ENCODE data around the gene PLXNB1.
"Not testable (repeated sequence)": the region's sequence is repeated elsewhere in the genome, so short reads cannot be mapped to it uniquely, and the experiment has no call there.

Gene PLXNB1, protein sequence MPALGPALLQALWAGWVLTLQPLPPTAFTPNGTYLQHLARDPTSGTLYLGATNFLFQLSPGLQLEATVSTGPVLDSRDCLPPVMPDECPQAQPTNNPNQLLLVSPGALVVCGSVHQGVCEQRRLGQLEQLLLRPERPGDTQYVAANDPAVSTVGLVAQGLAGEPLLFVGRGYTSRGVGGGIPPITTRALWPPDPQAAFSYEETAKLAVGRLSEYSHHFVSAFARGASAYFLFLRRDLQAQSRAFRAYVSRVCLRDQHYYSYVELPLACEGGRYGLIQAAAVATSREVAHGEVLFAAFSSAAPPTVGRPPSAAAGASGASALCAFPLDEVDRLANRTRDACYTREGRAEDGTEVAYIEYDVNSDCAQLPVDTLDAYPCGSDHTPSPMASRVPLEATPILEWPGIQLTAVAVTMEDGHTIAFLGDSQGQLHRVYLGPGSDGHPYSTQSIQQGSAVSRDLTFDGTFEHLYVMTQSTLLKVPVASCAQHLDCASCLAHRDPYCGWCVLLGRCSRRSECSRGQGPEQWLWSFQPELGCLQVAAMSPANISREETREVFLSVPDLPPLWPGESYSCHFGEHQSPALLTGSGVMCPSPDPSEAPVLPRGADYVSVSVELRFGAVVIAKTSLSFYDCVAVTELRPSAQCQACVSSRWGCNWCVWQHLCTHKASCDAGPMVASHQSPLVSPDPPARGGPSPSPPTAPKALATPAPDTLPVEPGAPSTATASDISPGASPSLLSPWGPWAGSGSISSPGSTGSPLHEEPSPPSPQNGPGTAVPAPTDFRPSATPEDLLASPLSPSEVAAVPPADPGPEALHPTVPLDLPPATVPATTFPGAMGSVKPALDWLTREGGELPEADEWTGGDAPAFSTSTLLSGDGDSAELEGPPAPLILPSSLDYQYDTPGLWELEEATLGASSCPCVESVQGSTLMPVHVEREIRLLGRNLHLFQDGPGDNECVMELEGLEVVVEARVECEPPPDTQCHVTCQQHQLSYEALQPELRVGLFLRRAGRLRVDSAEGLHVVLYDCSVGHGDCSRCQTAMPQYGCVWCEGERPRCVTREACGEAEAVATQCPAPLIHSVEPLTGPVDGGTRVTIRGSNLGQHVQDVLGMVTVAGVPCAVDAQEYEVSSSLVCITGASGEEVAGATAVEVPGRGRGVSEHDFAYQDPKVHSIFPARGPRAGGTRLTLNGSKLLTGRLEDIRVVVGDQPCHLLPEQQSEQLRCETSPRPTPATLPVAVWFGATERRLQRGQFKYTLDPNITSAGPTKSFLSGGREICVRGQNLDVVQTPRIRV (N-terminal part only)

DNA sequence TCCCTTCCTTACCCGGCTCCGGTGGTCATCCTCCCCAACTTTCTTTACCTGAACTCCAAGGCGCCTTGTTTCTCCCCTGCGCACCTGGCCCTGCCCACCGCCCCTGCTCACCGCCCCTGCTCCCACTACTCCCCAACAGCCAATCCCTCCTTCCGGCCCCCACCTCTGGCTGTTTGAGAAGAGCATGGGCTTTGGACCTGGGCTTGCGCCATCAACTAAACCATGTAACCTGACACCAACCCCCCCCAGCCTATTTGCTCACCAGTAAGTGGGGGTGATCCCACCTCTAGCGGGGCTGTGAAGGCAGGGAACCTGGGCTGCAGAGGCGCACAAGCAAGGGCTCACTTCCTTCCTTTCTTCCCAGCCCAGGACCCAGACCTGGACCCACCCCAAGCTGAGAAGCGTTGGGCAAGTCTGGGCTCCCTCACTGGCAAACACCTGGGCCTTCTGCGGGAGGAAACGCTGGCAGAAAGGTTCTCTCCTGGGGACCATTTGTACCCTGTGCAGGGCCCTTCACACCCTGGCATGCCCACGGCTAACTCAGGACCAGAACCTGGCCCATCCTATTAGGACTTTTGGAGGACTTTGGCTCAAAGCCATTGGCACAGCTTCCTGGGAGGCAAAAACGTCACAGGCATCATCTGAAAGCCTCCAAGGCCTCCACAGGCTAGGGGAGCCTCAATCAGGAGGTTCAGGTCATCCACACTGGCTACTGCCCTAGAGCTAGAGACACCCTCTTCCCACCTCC lies at the start of gene PLXNB1:
Gene PLXNB1, minus strand, starts transcription at position 127 of the 748 bp plus-strand sequence. CDS start 5,475 bp downstream, outside the sequence.
- peak; percentile 51 for DNase-seq

DNA sequence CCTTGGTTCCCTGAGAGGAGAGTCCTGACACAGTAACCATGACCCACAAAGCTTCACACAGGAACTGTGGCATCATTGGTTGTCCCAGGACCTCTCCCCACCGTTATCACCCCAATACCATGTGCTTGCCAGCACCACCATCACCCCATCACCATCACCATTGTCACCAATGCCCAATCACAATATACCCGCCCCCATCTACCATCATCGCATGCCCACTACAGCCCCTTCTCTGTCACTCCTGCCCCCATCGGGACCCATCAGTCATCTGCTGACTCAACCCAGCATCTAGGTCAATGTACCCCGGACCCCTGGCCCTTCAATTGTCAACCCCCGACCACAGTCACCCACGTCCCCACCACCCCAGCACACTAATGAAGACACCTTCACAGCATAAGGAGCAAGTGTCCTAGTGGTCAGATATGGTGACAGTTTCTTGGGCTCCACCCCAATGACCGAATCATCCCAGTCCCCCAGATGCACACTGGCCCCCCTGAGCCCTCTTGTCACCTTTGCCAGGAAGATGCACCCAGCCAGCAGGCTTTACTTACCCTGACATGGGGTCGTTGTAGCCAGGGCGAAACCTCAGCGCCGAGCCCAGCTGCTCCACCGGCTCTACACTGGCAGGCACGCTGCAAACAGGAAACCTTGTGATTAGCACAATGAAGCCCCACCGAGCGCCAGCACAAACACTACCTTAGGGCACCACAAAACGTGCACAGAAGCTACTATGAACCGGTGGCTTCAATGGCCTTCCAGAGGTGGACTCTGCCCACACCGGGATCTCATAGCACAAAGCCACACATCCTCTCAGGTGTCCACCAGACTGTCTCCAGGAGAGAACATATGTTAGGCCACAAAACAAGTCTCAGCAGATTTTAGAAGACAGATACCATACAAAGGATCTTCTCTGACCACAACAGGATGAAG lies 49.0 kb upstream of the PLXNB1 start:
- DNase-seq: no peak

DNA sequence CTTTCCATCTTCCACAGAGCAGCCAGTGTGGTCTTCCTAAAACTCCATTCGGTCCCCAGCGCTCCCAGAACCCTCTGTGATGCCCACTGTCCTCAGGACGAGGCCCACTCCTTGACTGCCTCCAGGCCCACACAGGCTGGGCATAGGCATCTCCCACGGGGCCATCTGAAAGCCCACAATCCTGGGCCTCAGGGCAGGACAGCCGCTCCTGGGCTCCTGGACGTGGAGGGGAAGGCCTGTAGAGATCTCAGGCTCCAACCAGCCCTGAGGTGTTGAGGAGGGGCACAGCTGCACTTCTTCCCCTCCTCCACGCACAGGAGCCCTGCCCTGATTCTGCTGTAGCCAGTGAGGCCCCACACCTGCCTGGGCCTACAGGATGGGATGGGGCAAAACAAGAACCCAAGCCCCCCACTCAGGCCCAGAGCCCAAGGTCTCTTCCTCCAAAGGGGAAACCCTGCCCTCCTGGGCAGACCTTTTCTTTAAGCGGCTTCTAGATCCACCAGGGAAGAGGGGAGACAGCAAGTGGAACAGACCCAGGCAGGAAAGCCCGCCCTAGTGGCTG lies 48.2 kb upstream of the PLXNB1 start:
- no peak for DNase-seq

DNA sequence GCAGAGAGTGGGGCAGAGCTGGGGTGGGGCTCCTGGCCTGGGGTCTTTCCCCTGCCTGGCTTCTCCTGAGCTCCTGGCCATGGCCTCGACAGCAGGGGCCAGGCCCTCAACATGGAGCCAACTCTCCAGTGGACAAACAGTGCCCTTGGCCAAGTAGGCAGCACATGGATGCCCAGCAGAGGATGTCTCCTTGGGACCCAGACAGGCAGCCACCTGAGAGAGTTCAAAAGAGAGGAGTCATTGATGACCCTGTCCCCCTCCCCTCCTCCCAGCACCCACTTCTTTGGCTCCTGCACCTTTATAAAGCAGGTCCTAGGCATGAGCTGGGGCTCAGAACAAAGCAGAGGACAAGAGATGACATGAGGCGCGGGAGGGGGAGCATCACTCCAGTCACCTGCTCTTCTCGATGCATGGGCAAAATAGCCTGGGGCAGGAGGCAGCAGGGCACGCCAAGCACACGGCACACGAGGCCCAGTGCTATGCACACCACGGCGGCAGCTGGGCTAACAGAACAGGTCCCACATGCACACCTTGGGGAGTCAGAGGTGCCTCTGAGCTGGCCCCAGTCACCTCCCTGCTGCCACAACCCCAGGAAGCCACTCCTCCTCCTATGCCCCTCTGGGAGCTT lies 46.7 kb upstream of the PLXNB1 start:
- no peak for DNase-seq

DNA sequence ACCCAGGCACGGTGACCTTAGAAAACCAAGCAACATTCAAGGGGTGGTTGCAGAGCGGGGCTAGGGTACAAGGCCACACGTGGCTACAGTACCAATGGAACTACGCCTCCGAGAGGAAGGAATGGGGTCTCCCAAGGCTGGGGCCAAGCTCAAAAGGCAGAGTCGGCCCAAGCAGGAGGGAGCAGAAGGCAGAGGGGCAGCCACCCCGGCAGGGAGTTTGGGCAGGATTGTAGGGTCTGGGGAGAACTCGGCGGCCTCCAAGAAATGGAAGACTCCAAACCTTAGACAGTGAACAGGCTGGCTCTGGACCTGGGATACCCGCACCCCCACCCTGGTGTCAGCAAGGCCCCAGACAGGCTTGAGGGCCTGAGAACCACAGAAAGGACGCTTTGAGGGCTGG lies 45.3 kb upstream of the PLXNB1 start:
- DNase-seq: no peak

DNA sequence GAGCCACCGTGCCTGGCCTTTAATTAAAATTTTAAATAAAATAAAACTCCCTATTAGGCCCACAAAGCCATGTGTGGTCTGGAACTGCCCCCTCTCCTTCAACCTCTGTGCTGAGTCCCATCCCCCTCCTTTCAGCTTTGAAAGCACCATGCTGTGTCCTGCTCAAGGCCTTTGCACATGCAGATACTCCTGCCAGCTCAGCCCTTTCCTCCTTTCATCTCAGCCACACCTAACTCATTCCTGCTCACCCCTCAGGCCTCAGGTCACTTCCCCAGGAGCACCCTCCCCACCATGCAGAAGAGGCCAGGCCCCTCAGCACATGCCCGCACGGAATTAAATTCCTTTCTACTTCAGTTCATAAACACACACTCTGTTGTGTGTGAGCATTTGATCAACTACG lies 44.7 kb upstream of the PLXNB1 start:
- no peak for DNase-seq

DNA sequence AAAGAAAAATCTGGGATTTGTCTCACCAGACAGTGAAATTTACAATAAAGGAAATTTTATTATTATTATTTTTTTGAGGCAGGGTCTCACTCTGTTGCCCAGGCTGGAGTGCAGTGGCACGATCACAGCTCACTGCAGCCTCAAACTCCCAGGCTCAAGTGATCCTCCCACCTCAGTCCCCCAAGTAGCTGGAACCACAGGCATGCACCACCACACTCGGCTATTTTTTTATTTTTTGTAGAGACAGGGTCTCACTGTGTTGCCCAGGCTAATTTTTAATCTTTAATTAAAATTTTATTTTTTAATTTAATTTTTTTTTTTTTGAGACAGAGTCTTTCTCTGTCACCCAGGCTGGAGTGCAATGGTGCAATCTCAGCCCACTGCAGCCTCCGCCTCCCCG lies 44.1 kb upstream of the PLXNB1 start:
- DNase-seq: not testable (repeated sequence)

DNA sequence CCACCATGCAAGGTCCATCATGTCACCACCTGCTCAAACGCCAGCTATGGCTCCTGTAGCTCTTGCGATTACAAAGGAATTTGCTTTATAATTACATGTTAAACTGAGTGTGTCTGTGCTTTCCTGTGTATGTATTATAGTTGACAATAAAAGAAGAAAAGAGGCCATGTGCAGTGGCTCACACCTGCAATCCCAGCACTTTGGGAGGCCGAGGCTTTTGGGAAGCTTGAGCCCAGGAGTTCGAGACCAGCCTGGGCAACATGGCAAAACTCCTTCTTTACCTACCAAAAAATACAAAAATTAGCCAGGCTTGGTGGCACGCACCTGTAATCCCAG lies 43.7 kb upstream of the PLXNB1 start:
- DNase-seq: no peak

DNA sequence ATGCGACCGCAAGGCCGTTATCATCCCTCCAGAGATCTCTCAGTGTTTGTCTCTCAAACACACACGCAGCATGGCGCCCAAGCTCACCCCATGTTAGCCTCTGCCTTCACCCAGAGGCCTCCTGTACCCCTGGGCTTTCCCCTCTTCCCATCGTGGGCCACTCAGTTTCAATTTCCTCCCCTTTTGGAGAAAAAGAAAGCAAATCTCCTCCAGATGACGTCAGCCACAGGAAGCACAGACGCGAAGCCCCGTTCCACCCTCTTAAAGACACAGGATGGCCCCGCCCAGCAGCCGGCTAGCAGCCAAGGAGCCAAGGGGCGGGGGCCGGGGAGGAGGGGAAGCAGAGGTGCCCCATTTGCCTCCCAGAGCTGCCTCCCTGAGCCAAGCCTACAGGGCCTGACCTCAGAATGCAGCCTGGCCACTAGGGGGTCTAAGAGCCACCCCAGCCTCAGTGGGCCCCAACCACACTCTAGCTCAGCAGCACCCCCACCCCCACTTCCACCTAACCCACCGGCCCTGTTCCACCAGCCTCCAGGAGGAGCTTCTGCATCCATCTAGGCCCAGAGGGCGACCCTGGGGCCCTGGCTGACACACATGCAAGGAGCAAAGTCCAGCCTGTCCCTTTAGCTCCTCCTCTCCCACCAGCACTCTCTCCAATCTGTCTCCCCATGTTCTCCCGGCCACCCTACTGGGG lies 43.2 kb upstream of the PLXNB1 start:
- DNase-seq: peak; percentile 58

DNA sequence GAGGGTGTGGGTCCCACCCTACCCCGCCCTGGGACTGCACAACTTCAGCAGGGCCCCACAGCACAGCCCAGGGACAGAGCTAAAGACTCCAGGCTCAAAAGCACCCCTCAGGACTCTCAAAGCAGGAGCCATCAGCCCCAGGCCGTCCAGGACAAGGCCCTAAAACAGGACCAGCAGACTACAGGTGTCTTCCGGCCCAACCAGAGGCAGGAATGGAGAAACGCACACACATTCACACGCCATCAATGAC lies 42.7 kb upstream of the PLXNB1 start:
- DNase-seq: no peak

DNA sequence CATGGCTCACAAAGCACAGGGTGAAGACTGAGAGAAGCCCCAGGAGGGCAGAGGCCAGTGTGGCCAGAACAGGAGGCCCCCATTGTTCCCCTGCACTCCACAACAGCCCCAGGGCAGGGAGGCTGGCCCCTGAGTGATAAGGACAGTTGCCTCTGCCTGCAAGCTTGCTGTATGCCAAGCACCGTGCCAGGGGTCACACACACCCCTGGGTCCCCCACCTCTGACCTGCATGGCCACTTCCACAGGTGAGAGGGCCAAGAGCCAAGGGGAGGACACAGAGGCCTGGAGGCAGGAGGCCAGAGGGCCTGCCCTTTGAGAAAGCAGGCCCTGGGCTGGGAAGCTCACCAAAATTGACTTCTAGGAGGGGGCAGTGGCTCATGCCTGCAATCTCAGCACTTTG lies 40.4 kb upstream of the PLXNB1 start:
- DNase-seq: no peak

DNA sequence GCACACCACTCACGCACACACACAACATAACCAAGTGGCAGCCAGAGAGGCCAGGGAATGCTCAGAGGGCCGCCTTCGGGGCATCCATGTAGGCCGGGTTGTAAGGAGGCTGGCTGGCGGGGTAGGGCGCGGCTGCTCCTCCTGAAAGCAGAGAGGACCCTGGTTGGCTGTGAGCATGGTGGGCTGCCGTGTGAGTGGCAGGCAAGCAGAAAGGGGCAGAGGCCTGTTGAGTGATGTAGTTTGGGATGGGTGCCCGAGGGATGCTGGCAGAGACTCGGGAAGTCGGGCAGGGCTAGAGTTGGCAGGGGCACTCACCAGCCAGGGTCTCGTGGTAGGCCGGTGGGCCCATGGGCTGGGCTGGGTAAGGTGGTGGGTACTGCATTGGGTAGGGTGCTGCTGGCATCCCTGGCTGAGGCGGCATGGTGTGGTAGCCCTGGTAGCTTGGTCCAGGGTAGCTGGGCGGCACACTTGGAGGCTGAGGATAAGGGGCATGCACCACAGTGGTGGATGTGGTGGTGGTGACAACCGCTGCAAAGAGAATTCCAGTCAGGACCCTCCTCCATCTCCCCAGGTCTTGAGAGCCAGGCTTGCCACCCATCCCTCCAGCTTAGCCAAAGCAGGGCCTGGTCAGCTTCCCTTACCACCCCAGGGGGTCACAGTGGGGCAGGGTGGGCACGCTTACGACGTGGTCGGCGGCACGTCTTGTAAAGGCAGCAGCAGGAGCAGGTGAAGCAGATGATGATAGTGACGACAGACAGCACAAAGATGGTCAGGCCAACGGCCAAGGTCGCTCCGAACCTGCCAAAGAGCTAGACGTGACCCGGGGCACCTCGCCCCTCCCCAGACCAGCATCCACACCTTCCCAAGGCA lies 39.4 kb upstream of the PLXNB1 start:
- no peak for DNase-seq

DNA sequence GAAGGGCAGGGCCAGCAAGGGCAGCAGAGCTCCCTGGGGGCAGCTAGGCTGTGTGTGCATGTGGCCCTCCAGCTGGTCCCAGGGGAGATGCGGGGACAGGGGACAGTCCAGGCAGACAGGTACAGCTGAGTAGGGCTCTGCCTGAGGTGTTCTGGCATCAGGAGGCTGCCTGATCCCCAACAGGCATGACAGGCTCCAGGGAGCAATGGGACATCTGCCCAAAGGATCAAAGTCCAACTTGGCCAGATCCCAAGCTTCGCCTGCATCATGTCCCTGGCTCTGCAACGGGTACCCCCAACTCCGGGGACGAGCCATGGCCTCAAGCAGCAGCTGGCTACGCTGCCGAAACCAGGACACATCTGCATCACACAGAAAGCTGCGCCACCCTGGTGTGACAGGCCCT lies 38.4 kb upstream of the PLXNB1 start:
- DNase-seq: no peak

DNA sequence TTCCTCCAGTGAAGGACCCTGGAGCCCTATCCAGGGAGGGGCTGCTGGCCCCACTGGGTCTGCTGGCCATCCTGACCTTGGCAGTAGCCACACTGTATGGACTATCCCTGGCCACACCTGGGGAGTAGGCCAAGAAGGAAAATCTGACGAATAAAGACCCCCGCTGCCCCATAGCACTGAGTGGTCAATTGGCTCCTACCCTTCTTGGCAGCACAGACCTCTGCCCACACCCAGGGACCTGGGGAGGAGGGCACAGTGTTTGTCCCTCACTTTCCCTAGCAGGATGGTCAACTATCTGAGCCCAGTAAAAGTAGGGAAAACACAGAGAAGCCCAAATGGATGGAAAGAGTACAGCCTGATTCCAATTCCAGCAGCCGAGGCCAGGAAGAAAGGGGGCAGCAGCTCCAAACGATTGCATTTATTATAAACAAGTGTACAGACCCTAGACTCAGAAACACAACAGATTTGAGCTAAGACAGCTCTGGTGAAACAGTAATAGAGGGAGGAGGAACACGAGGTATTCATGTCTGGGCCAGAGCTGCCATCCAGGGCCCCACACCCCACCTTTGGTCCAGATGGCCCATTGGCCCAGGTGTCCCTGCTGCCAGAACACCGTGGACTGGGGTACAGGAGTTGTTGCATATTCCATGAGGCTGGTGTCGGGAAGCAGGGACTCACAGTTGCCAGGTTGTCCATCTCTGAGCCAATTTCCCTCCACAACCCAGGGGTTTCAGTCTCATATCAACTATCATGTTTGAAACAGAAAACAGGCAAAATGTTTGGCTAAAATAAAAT lies 37.8 kb upstream of the PLXNB1 start:
- DNase-seq: no peak

DNA sequence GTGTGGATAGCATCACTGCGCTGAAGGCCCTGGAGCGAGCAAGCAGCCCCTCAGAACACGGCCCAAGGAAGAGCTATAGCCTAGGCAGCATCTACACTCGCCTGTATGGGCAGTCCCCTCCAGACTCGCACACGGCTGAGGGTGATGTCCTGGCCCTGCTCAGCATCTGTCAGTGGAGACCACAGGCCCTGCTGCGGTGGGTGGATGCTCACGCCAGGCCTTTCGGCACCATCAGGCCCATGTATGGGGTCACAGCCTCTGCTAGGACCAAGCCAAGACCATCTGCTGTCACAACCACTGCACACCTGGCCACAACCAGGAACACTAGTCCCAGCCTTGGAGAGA lies 37.2 kb upstream of the PLXNB1 start:
- DNase-seq: no peak

DNA sequence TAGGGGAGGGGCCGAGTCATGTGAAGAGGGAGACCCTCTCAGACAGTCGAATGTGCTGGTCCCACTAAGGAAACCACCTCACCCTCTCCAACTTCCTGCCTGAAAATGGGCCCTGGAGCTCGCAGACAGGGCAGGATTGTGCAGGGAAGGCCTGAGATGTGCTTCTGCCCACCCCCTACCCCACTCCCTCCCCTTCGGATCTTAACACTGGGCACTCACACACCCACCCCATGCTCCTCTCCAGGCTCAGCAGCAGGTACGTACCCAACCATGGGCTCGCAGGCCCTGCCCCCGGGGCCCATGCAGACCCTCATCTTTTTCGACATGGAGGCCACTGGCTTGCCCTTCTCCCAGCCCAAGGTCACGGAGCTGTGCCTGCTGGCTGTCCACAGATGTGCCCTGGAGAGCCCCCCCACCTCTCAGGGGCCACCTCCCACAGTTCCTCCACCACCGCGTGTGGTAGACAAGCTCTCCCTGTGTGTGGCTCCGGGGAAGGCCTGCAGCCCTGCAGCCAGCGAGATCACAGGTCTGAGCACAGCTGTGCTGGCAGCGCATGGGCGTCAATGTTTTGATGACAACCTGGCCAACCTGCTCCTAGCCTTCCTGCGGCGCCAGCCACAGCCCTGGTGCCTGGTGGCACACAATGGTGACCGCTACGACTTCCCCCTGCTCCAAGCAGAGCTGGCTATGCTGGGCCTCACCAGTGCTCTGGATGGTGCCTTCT lies 36.7 kb upstream of the PLXNB1 start:
- DNase-seq: no peak

DNA sequence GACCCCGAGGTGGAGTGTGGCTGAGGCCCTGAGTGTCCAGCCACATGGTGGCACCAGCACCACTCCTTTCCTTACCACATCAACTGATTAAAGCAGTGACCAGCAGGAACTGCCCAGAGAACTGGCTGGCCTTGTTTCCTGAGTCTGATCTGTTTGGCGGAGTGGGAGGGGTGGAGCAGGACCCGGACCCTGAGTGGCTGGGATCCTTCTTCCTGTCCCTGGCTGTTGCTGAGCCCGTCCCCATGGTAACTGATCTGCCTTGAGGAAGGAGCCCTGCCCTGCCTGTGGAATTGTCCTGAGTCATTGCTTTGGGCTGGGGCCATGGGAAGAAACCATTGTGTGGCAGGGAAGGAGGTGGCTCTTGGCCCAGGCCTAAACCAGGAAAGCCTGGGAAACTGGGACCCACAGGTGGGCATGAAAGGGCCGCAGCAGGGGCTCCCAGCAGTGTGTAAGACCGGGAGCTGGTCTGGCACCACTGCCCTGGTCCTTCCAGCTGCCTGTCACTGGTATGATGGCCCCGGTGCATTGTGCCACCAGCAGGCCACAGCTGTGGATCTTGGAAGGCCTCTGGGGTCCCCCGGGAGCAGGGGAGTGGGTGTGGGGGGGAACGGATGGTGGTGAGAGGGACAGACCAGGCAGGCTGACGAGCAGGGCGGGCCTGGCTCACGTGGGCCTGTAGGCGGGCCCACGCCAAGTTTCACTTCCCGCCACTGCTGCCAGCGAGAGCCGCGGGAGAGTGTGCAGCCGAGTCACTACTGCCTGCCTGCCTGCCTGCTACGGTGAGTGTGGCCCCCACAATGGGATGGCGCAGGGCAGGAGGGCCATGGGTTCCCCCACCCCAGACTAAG lies 35.9 kb upstream of the PLXNB1 start:
- peak; percentile 84 for DNase-seq

Data from DMS153 (cell line).